AG08396 (cell line): ENCODE results near the gene TGM5.
A peak's percentile ranks its signal among the peaks of the same experiment; 100 is the strongest.
"Not testable (repeated sequence)": the region's sequence is repeated elsewhere in the genome, so short reads cannot be mapped to it uniquely, and the experiment has no call there.

ENCODE experiments used
- DNase-seq: peaks from one replicate; pipeline ENCODE4 v3.0.0; 2012; ENCODE audit warnings: low spot score, mixed read lengths

Gene TGM5

GRCh38 chr15:43218908-43219706 lies 47.6 kb downstream of the TGM5 start:
- DNase-seq, result no peak

GRCh38 chr15:43215961-43216360 lies 50.8 kb downstream of the TGM5 start:
- DNase-seq, result peak; percentile 58

GRCh38 chr15:43214592-43215295 lies 52.0 kb downstream of the TGM5 start:
- no peak for DNase-seq

GRCh38 chr15:43214169-43214568 lies 52.6 kb downstream of the TGM5 start:
- no peak for DNase-seq

- DNase-seq, result no peak
These were observed 53.3 kb downstream of the TGM5 start for GRCh38 chr15:43213466-43213865.

GRCh38 chr15:43212951-43213350 lies 53.8 kb downstream of the TGM5 start:
- DNase-seq, result no peak

- DNase-seq, result no peak
These were observed 54.4 kb downstream of the TGM5 start for GRCh38 chr15:43212299-43212698.

- DNase-seq, result no peak
These were observed 55.4 kb downstream of the TGM5 start for GRCh38 chr15:43211224-43211735.

GRCh38 chr15:43210807-43211206 lies 55.9 kb downstream of the TGM5 start:
- no peak for DNase-seq

GRCh38 chr15:43210172-43210745 lies 56.5 kb downstream of the TGM5 start:
- DNase-seq, result no peak

- DNase-seq, result no peak
These were observed 57.5 kb downstream of the TGM5 start for GRCh38 chr15:43209059-43209824.

GRCh38 chr15:43208052-43209002 lies 58.4 kb downstream of the TGM5 start:
- no peak for DNase-seq

- no peak for DNase-seq
These were observed 59.7 kb downstream of the TGM5 start for GRCh38 chr15:43207024-43207423.

GRCh38 chr15:43206054-43206453 lies 60.7 kb downstream of the TGM5 start:
- DNase-seq, result no peak

GRCh38 chr15:43204016-43204901 lies 62.5 kb downstream of the TGM5 start:
- peak; percentile 69 for DNase-seq

GRCh38 chr15:43199945-43200488 lies 66.7 kb downstream of the TGM5 start:
- DNase-seq, result no peak

- DNase-seq, result no peak
These were observed 67.7 kb downstream of the TGM5 start for GRCh38 chr15:43198992-43199391.

- not testable (repeated sequence) for DNase-seq
These were observed 68.2 kb downstream of the TGM5 start for GRCh38 chr15:43198556-43198955.

GRCh38 chr15:43197773-43198172 lies 69.0 kb downstream of the TGM5 start:
- DNase-seq, result not testable (repeated sequence)
